HepG2 (cell line): Measurements from ENCODE around the gene CNPPD1.

ENCODE experiments used
- BORCS8-MEF2B ChIP-seq: sonication (generic); formaldehyde crosslinking; IDR thresholded peaks from 2 replicates; pipeline ENCODE4 v1.8.0; 2022; ENCODE audit warnings: mild to moderate bottlenecking, missing genetic modification reagents
- CTCF ChIP-seq: sonication (generic); formaldehyde crosslinking; IDR thresholded peaks from 2 replicates; pipeline ENCODE4 v1.5.0; 2020; ENCODE audit warnings: mild to moderate bottlenecking, missing genetic modification reagents, moderate library complexity
- HBP1 ChIP-seq: IDR thresholded peaks from 2 replicates; pipeline ENCODE4 v1.6.1; 2016; ENCODE audit warnings: low read depth, control low read depth
- HNRNPUL1 ChIP-seq: fragments of 200-400 bp; formaldehyde crosslinking; IDR thresholded peaks from 2 replicates; pipeline ENCODE4 v1.6.1; 2017; ENCODE audit warnings: low read depth, mild to moderate bottlenecking, low read length, moderate library complexity
- NCOA2 ChIP-seq: sonication (generic); formaldehyde crosslinking; IDR thresholded peaks from 2 replicates; pipeline ENCODE4 v1.8.0; 2022; ENCODE audit warnings: inconsistent platforms
- ZKSCAN1 ChIP-seq: fragments of 150-350 bp; IDR thresholded peaks from 2 replicates; pipeline ENCODE4 v1.6.1; 2014; ENCODE audit warnings: low read length

GRCh38 chr2:219168932-219169331, 7.8 kb downstream of the CNPPD1 start:
- no peak for TF ChIP-seq BORCS8-MEF2B (CRISPR knock-in tag)
- no peak for TF ChIP-seq CTCF
- no peak for TF ChIP-seq NCOA2 (CRISPR knock-in tag)
- TF ChIP-seq HNRNPUL1 = no peak
- no peak for TF ChIP-seq HBP1 (CRISPR knock-in tag)
- TF ChIP-seq ZKSCAN1 = no peak
